AG09319 (cell line): ENCODE data around the gene PLA2G15.

Source experiments
- DNase-seq: peaks from one replicate; pipeline ENCODE4 v3.0.0-alpha.2; 2010; ENCODE audit warnings: low read depth; ENCODE audit errors: extremely low read depth
- CTCF ChIP-seq: IDR thresholded peaks from 2 replicates; pipeline ENCODE4 v1.5.1; 2011; ENCODE audit warnings: low read depth, mild to moderate bottlenecking, inconsistent platforms, low read length, moderate library complexity

The PLA2G15 gene

GRCh38 chr16:68296693-68297092 lies 51.5 kb downstream of the PLA2G15 start:
- no peak for DNase-seq
- TF ChIP-seq CTCF, result no peak

- DNase-seq, result no peak
- no peak for TF ChIP-seq CTCF
Measured at GRCh38 chr16:68297908-68298307, 52.7 kb downstream of the PLA2G15 start.

- DNase-seq, result no peak
- TF ChIP-seq CTCF, result no peak
Measured at GRCh38 chr16:68298312-68298711, 53.1 kb downstream of the PLA2G15 start.

GRCh38 chr16:68298907-68299561 lies 53.9 kb downstream of the PLA2G15 start:
- DNase-seq, result peak; percentile 46
- TF ChIP-seq CTCF, result no peak

GRCh38 chr16:68299571-68300453 lies 54.6 kb downstream of the PLA2G15 start:
- no peak for DNase-seq
- TF ChIP-seq CTCF, result no peak

- no peak for TF ChIP-seq CTCF
- no peak for DNase-seq
Measured at GRCh38 chr16:68300734-68301459, 55.7 kb downstream of the PLA2G15 start.
